Vagina (tissue), 2 donors: ENCODE data around the gene KRTAP10-7. TPM values are rescaled to one million over a fixed set of nuclear protein-coding genes. Genes with fewer than 3 reads are reported as not detected.
"Not testable (repeated sequence)": the region's sequence is repeated elsewhere in the genome, so short reads cannot be mapped to it uniquely, and the experiment has no call there.

Experiments used
- DNase-seq, 2 donors: peaks; one replicate each; pipeline ENCODE4 v3.0.0-alpha.2; 2017; ENCODE audit errors: extremely low spot score in 2 of 2
- H3K27ac ChIP-seq: fragments of 200-600 bp; sonication (generic); one replicate; pipeline ENCODE4 v1.5.1; 2019
- H3K27me3 ChIP-seq: fragments of 200-600 bp; sonication (generic); one replicate; pipeline ENCODE4 v1.5.1; 2019
- H3K36me3 ChIP-seq, 2 donors: fragments of 200-600 bp; sonication (generic); one replicate each; pipeline ENCODE4 v1.5.1; 2017 to 2019
- H3K4me1 ChIP-seq: fragments of 200-600 bp; sonication (generic); one replicate; pipeline ENCODE4 v1.5.1; 2019
- H3K4me3 ChIP-seq, 2 donors: fragments of 200-600 bp; sonication (generic); 1 replicate in 1 of 2; 2 replicates in 1 of 2; pipeline ENCODE4 v1.5.1; 2016 to 2019
- H3K9me3 ChIP-seq: fragments of 200-600 bp; sonication (generic); one replicate; pipeline ENCODE4 v1.5.1; 2019
- POLR2A ChIP-seq, 2 donors: fragments of 450-650 bp; IDR thresholded peaks; one replicate each; pipeline ENCODE4 v1.6.1; 2017; ENCODE audit warnings: antibody characterized with exemption in 2 of 2, mild to moderate bottlenecking in 2 of 2, moderate library complexity in 2 of 2
- POLR2AphosphoS5 ChIP-seq, 2 donors: sonication (generic); formaldehyde crosslinking; IDR thresholded peaks; one replicate each; pipeline ENCODE4 v1.9.0; 2017; ENCODE audit warnings: antibody characterized with exemption in 2 of 2, mild to moderate bottlenecking in 2 of 2, low read depth in 1 of 2; ENCODE audit not compliant: insufficient read depth in 1 of 2
- intact Hi-C: fragments of 100-400 bp; cut with DNase I; formaldehyde crosslinking; loops from one replicate; pipeline ENCODE4 v1.15.1; 2023
- total RNA-seq: library from RNA; depleted of rRNA; stranded (reverse); fragments of >200 nt; gene quantifications from one replicate; pipeline ENCODE4 v1.2.3, GENCODE V29; 2016
- TF ChIP-seq, protein P1 (sequence below), 3 experiments: fragments of 450-650 bp in 2 of 3; fragments of 200-600 bp in 1 of 3; sonication (generic) in 1 of 3; IDR thresholded peaks; one replicate each; pipeline ENCODE4 v1.5.1; 2017 to 2019; ENCODE audit warnings: antibody characterized with exemption in 3 of 3, mild to moderate bottlenecking in 2 of 3, moderate library complexity in 2 of 3

Gene KRTAP10-7
- total RNA-seq, 1 donor from 2014 or later = not detected

DNA sequence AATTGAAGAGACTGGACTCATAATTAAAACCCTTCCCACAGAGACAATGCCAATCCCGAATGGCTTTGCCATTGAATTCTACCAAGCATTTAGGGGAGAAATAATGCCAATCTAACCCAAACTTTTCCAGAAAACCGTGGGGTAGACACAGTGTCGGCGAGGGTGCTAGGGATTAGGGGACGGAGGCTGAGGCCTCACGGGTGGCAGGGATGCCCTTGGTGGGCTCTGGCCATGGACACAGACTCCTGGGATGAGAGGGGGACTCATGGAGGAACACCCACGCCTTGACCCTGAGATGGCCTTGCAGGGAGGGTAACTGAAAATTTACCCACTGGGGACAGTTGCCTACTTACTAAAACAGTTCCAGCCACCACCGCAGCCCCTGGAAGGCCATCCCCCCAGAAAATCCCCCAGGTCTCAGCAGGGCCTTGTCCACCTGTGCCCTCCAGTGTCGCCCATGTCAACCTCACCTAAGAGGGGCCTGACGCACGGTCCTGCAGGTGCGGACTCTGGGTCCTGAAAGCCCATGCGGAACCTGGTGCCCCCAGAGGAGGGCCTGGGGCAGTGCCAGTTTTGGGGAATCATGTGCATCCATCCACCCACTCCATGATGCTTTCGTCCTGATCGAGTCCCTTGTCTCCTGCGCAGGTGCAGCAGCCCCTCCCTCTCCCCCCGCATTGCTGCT is 21.9 kb upstream of the KRTAP10-7 start:
- no peak for TF ChIP-seq POLR2A (IDR thresholded peaks at IDR 0.05)
- TF ChIP-seq, protein P1, sequence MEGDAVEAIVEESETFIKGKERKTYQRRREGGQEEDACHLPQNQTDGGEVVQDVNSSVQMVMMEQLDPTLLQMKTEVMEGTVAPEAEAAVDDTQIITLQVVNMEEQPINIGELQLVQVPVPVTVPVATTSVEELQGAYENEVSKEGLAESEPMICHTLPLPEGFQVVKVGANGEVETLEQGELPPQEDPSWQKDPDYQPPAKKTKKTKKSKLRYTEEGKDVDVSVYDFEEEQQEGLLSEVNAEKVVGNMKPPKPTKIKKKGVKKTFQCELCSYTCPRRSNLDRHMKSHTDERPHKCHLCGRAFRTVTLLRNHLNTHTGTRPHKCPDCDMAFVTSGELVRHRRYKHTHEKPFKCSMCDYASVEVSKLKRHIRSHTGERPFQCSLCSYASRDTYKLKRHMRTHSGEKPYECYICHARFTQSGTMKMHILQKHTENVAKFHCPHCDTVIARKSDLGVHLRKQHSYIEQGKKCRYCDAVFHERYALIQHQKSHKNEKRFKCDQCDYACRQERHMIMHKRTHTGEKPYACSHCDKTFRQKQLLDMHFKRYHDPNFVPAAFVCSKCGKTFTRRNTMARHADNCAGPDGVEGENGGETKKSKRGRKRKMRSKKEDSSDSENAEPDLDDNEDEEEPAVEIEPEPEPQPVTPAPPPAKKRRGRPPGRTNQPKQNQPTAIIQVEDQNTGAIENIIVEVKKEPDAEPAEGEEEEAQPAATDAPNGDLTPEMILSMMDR (IDR thresholded peaks at IDR 0.05) = no peak
- TF ChIP-seq POLR2AphosphoS5 (IDR thresholded peaks at IDR 0.05; ENCODE audit: insufficient read depth in 1 of 2, low read depth in 1 of 2) = no peak
- H3K27me3 ChIP-seq = no peaks in the 10 kb centered on the region
- peak; percentile 64 to 88 for DNase-seq

DNA sequence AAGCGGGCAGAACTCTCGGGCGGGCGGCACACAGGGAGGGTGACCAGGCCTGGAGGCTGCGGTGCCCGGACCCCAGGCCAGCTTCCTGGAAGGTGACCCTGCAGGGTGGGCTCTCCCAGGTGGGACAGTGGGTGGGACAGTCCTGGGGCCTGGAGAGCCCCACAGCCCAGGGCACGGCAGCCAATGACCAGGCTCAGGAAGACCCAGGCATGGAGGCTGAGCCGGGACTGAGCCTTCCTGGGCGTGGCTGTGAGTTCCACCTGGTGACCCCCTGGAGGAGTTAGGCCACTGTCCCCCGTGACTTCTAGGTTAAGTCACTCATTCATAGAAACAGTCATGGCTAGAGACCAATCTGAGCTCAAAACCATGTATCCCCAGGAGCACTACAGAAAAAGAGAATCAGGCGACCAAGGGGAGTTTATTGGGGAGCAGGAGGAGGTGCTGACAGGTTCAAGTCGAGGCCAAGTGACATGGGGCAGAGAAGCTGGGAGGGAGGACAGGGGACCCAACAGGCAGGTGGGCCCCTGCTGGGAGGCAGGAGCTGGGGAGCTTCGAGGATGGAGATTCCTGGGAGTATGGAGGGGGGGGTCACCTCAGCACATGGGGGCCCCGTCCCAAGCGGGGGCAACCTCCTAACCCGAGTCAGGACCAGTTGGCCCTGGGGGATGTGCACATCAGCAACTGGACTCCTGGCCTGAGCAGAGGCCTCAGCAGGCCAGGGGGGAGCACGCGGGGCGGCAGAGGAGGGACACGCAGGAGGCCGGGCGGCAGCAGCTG is 21.2 kb upstream of the KRTAP10-7 start:
- Histone ChIP-seq H3K27me3 (no peaks in the 10 kb centered on the region), H3K9me3 (peaks cover 10% of the 10 kb centered on the region), H3K4me3 (no peak overlapping the region), H3K27ac (no peak overlapping the region), H3K36me3 (no peaks in the 10 kb centered on the region), H3K4me1 (peaks cover 5% of the 10 kb centered on the region)
- DNase-seq = peak; percentile 60 to 94
- no peak for TF ChIP-seq POLR2A (IDR thresholded peaks at IDR 0.05)
- TF ChIP-seq POLR2AphosphoS5 (IDR thresholded peaks at IDR 0.05; ENCODE audit: insufficient read depth in 1 of 2, low read depth in 1 of 2) = no peak
- TF ChIP-seq, protein P1 (IDR thresholded peaks at IDR 0.05) = no peak
- intact Hi-C loops = no loop called here

More for the DNA sequence above, 21.9 kb upstream of the KRTAP10-7 start:
- no peak overlapping the region for H3K27ac ChIP-seq
- H3K36me3 ChIP-seq = no peaks in the 10 kb centered on the region
- H3K9me3 ChIP-seq = peaks cover 10% of the 10 kb centered on the region
- no peak overlapping the region for H3K4me3 ChIP-seq
- intact Hi-C loops = no loop called here
- peaks cover 5% of the 10 kb centered on the region for H3K4me1 ChIP-seq

DNA sequence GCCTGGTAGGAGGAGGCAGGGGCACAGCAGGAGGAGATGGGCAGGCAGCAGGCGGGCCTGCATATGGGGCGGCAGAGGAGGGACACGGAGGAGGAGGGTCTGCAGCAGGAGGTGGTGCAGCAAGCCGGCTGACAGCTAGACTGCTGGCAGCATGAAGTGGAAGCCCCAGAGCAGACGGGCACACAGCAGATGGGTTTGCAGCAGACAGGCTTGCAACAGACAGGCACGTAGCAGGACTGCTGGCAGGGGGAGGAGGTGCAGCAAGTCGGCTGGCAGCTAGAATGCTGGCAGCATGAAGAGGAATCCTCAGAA is 20.6 kb upstream of the KRTAP10-7 start:
- TF ChIP-seq POLR2AphosphoS5 (IDR thresholded peaks at IDR 0.05; ENCODE audit: insufficient read depth in 1 of 2, low read depth in 1 of 2) = no peak
- no peak for TF ChIP-seq POLR2A (IDR thresholded peaks at IDR 0.05)
- TF ChIP-seq, protein P1 (IDR thresholded peaks at IDR 0.05) = no peak
- Histone ChIP-seq H3K9me3 (peaks cover 10% of the 10 kb centered on the region), H3K27me3 (no peaks in the 10 kb centered on the region), H3K4me1 (peaks cover under 1% of the 10 kb centered on the region), H3K27ac (no peak overlapping the region), H3K36me3 (no peaks in the 10 kb centered on the region), H3K4me3 (no peak overlapping the region)
- no peak for DNase-seq
- intact Hi-C loops = loop anchor here (10.0 kb wide), 1 partner anchor 125 kb away; the partner anchor contains the start of gene LRRC3

DNA sequence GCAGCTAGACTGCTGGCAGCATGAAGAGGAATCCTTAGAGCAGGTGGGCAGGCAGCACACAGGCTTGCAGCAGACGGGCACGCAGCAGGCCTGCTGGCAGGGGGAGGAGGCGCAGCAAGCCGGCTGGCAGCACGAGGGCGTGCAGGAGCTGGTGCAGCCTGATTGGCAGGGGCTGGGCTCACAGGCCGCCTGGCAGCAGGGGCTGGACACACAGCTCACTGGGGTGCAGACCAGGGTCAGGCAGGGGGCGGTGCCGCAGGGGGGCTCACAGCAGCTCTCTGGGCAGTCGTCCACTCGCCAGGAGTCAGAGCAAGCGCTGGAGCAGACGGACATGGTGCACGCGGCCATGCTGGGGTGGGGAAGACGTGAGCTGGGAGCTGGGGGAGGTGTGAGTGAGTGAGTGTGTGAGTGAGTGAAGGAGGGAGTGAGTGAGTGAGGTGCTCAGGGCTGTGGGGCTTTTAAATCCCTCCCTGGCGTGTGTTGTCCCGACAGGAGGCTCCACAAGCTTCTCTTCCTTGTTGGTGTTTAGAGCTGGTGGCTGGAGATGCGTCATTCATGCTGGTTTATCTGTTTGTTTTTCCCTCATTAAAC is 20.1 kb upstream of the KRTAP10-7 start, which contains the start of gene KRTAP10-5:
KRTAP10-5 (minus strand) TSS at position 374 of the 591 bp plus-strand sequence; CDS start at position 348, 26 bp downstream.
- not testable (repeated sequence) for H3K36me3 ChIP-seq, H3K27ac ChIP-seq, H3K4me1 ChIP-seq, H3K4me3 ChIP-seq, H3K9me3 ChIP-seq, H3K27me3 ChIP-seq
- peak; percentile 16 to 77 for DNase-seq
- intact Hi-C loops = loop anchor here (10.0 kb wide), 1 partner anchor 126 kb away; the partner anchor contains the start of gene LRRC3

DNA sequence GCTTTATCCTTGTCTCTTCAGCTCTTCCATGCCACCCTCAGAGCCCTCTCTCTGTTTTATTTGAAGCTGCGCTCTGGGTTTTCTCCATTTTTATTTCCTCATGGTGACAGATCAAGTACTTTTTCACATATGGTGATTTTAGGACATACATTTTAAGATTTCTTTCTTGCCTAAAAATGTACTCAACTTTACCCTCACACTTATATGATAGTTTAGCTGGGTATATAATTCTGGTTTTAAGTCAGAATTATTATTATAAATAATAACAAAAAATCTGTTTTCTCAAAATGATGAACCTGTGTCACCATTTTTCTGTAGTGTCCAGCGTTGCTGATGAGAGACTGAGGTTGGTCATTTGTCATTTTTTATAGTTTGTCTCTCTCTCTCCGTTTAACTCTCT is 19.2 kb upstream of the KRTAP10-7 start:
- Histone ChIP-seq H3K36me3 (no peaks in the 10 kb centered on the region), H3K27ac (no peak overlapping the region), H3K27me3 (no peaks in the 10 kb centered on the region), H3K4me3 (no peak overlapping the region), H3K4me1 (no peaks in the 10 kb centered on the region), H3K9me3 (peaks cover 10% of the 10 kb centered on the region)
- TF ChIP-seq POLR2A (IDR thresholded peaks at IDR 0.05) (no peak), POLR2AphosphoS5 (IDR thresholded peaks at IDR 0.05; ENCODE audit: insufficient read depth in 1 of 2, low read depth in 1 of 2) (no peak)
- TF ChIP-seq, protein P1 (IDR thresholded peaks at IDR 0.05) = no peak
- intact Hi-C loops = loop anchor here (10.0 kb wide), 1 partner anchor 126 kb away; the partner anchor contains the start of gene LRRC3
- no peak for DNase-seq
